ENCODE results near the gene ZNF679.
"Not testable (repeated sequence)": the region's sequence is repeated elsewhere in the genome, so short reads cannot be mapped to it uniquely, and the experiment has no call there.

The ZNF679 gene

DNA sequence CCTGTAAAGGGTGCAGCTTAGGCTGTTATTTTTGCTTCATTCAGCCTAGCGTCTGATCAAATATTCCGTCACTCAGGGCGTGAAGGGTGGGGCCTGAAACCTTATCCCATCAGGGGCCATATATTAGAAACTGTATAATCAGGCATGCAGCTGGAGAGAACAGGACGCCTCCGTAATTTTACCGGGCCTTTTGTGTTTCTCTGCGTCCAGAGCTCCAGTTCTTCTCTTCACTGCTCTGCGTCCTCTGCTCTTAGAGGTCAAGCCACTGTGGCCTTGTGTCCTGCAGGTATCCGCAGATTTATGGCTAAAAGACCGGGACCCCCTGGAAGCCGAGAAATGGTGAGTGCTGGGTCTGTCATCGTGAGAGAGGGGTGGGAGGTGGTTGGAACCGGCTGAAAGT lies 21.4 kb upstream of the ZNF679 start, which contains the start of gene ZNF735:
ZNF735 (plus strand) TSS at position 301 of the 400 bp plus-strand sequence; CDS start at position 301, 0 bp downstream.
- Histone ChIP-seq H3K79me2 (ENCODE audit: insufficient read depth, low read length) (no peaks in the 10 kb centered on the region), H3K4me2 (ENCODE audit: low read depth, low read length, poor library complexity, severe bottlenecking) (no peak within 1 kb of the TSS), H3K9me3 (ENCODE audit: insufficient read depth, low read length) (no peaks in the 10 kb centered on the region), H3K9me2 (replicated peaks; ENCODE audit: insufficient read depth, low read length) (no peaks in the 10 kb centered on the region), H4K20me1 (ENCODE audit: low read depth, low read length) (no peaks in the 10 kb centered on the region), H3F3A (ENCODE audit: insufficient read depth) (no peaks in the 10 kb centered on the region), H3K9ac (ENCODE audit: low read length) (no peak within 1 kb of the TSS), H3K27ac (ENCODE audit: low read depth, low read length) (no peak within 1 kb of the TSS), H3K27me3 (ENCODE audit: low read length) (no peaks in the 10 kb centered on the region), H2AFZ (ENCODE audit: low read depth, low read length, severe bottlenecking) (no peak within 1 kb of the TSS), H3K4me3 (ENCODE audit: insufficient read depth, low read length, poor library complexity, severe bottlenecking) (no peak within 1 kb of the TSS), H3K36me3 (ENCODE audit: low read length) (no peaks in the 10 kb centered on the region)
- no peak for TF ChIP-seq EZH2phosphoT487 (conservative IDR thresholded peaks at IDR 0.05; ENCODE audit: low read length)
- TF ChIP-seq, protein P1, sequence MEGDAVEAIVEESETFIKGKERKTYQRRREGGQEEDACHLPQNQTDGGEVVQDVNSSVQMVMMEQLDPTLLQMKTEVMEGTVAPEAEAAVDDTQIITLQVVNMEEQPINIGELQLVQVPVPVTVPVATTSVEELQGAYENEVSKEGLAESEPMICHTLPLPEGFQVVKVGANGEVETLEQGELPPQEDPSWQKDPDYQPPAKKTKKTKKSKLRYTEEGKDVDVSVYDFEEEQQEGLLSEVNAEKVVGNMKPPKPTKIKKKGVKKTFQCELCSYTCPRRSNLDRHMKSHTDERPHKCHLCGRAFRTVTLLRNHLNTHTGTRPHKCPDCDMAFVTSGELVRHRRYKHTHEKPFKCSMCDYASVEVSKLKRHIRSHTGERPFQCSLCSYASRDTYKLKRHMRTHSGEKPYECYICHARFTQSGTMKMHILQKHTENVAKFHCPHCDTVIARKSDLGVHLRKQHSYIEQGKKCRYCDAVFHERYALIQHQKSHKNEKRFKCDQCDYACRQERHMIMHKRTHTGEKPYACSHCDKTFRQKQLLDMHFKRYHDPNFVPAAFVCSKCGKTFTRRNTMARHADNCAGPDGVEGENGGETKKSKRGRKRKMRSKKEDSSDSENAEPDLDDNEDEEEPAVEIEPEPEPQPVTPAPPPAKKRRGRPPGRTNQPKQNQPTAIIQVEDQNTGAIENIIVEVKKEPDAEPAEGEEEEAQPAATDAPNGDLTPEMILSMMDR (IDR thresholded peaks at IDR 0.05; ENCODE audit: insufficient read depth, low read length, poor library complexity, severe bottlenecking): no peak

DNA sequence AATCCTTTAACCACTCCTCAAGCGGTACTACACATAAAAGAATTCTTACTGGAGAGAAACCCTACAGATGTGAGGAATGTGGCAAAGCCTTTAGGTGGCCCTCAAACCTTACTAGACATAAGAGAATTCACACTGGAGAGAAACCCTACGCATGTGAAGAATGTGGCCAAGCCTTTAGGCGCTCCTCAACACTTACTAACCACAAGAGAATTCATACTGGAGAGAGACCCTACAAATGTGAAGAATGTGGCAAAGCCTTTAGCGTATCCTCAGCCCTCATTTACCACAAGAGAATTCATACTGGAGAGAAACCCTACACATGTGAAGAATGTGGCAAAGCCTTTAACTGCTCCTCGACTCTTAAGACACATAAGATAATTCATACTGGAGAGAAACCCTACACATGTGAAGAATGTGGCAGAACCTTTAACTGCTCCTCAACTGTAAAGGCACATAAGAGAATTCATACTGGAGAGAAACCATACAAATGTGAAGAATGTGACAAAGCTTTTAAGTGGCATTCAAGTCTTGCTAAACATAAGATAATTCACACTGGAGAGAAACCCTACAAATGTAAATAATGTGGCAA lies 8.5 kb upstream of the ZNF679 start:
- not testable (repeated sequence) for H3K4me3 ChIP-seq (ENCODE audit: insufficient read depth, low read length, poor library complexity, severe bottlenecking); H3K27me3 ChIP-seq (ENCODE audit: low read length); H4K20me1 ChIP-seq (ENCODE audit: low read depth, low read length); H3K36me3 ChIP-seq (ENCODE audit: low read length); H2AFZ ChIP-seq (ENCODE audit: low read depth, low read length, severe bottlenecking); H3K4me2 ChIP-seq (ENCODE audit: low read depth, low read length, poor library complexity, severe bottlenecking); H3F3A ChIP-seq (ENCODE audit: insufficient read depth); H3K27ac ChIP-seq (ENCODE audit: low read depth, low read length); H3K9me2 ChIP-seq (replicated peaks; ENCODE audit: insufficient read depth, low read length); H3K79me2 ChIP-seq (ENCODE audit: insufficient read depth, low read length); H3K9ac ChIP-seq (ENCODE audit: low read length)
- H3K9me3 ChIP-seq (ENCODE audit: insufficient read depth, low read length): peaks cover 34% of the 10 kb centered on the region

DNA sequence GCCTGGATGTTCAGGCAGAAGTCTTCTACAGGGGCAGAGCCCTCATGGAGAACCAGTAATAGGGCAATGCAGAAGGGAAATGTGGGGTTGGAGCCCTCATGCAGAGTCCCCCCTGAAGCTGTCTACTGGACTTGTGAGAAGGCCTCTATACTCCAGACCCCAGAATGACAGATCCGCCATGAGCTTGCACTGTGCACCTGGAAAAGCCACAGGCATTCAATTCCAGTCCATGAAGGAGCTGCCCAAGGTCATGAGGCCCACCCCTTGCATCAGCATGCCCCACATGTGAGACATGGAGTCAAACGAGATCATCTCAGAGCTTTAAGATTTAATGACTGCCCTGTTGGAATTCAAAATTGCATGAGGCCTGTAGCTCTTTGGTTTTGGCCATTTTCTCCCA lies 4.9 kb upstream of the ZNF679 start:
- Histone ChIP-seq H3K9me2 (replicated peaks; ENCODE audit: insufficient read depth, low read length) (no peaks in the 10 kb centered on the region), H2AFZ (ENCODE audit: low read depth, low read length, severe bottlenecking) (no peak overlapping the region), H3K9ac (ENCODE audit: low read length) (no peak overlapping the region), H3K4me2 (ENCODE audit: low read depth, low read length, poor library complexity, severe bottlenecking) (no peak overlapping the region), H4K20me1 (ENCODE audit: low read depth, low read length) (no peaks in the 10 kb centered on the region), H3F3A (ENCODE audit: insufficient read depth) (no peaks in the 10 kb centered on the region), H3K79me2 (ENCODE audit: insufficient read depth, low read length) (no peaks in the 10 kb centered on the region), H3K4me3 (ENCODE audit: insufficient read depth, low read length, poor library complexity, severe bottlenecking) (no peak overlapping the region), H3K9me3 (ENCODE audit: insufficient read depth, low read length) (peaks cover 36% of the 10 kb centered on the region), H3K36me3 (ENCODE audit: low read length) (no peaks in the 10 kb centered on the region), H3K27ac (ENCODE audit: low read depth, low read length) (no peak overlapping the region), H3K27me3 (ENCODE audit: low read length) (no peaks in the 10 kb centered on the region)
- no peak for TF ChIP-seq EZH2phosphoT487 (conservative IDR thresholded peaks at IDR 0.05; ENCODE audit: low read length)
- TF ChIP-seq, protein P1 (IDR thresholded peaks at IDR 0.05; ENCODE audit: insufficient read depth, low read length, poor library complexity, severe bottlenecking): no peak

DNA sequence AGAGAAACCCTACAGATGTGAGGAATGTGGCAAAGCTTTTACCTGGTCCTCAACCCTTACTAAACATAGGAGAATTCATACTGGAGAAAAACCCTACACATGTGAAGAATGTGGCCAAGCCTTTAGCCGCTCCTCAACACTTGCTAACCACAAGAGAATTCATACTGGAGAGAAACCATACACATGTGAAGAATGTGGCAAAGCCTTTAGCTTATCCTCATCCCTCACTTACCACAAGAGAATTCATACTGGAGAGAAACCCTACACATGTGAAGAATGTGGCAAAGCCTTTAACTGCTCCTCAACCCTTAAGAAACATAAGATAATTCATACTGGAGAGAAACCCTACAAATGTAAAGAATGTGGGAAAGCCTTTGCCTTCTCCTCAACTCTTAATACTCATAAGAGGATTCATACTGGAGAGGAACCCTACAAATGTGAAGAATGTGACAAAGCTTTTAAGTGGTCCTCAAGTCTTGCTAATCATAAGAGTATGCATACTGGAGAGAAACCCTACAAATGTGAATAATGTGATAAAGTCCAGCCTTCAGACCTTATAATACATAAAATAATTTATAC lies 38.2 kb downstream of the ZNF679 start:
- H3F3A ChIP-seq (ENCODE audit: insufficient read depth): no peaks in the 10 kb centered on the region
- H4K20me1 ChIP-seq (ENCODE audit: low read depth, low read length): no peaks in the 10 kb centered on the region
- peaks cover 58% of the 10 kb centered on the region; the same call in 1 of the 2 replicates for H3K9me3 ChIP-seq (ENCODE audit: insufficient read depth, low read length)
- H3K27ac ChIP-seq (ENCODE audit: low read depth, low read length): no peak overlapping the region
- H2AFZ ChIP-seq (ENCODE audit: low read depth, low read length, severe bottlenecking): no peak overlapping the region
- H3K9ac ChIP-seq (ENCODE audit: low read length): no peak overlapping the region
- H3K36me3 ChIP-seq (ENCODE audit: low read length): peaks cover 17% of the 10 kb centered on the region; the same call in 1 of the 2 replicates
- no peak overlapping the region for H3K4me3 ChIP-seq (ENCODE audit: insufficient read depth, low read length, poor library complexity, severe bottlenecking)
- TF ChIP-seq, protein P1 (IDR thresholded peaks at IDR 0.05; ENCODE audit: insufficient read depth, low read length, poor library complexity, severe bottlenecking): no peak
- no peak for TF ChIP-seq EZH2phosphoT487 (conservative IDR thresholded peaks at IDR 0.05; ENCODE audit: low read length)
- no peaks in the 10 kb centered on the region for H3K9me2 ChIP-seq (replicated peaks; ENCODE audit: insufficient read depth, low read length)
- no peak overlapping the region for H3K4me2 ChIP-seq (ENCODE audit: low read depth, low read length, poor library complexity, severe bottlenecking)
- no peaks in the 10 kb centered on the region for H3K27me3 ChIP-seq (ENCODE audit: low read length)
- no peaks in the 10 kb centered on the region for H3K79me2 ChIP-seq (ENCODE audit: insufficient read depth, low read length)
